ENCODE measurements around the gene LENG9. TPM values are rescaled to one million over a fixed set of nuclear protein-coding genes. Genes with fewer than 3 reads are reported as not detected.

Gene LENG9
- total RNA-seq, 2 donors from 2014 or later, result 2.5 to 3.5 TPM

DNA sequence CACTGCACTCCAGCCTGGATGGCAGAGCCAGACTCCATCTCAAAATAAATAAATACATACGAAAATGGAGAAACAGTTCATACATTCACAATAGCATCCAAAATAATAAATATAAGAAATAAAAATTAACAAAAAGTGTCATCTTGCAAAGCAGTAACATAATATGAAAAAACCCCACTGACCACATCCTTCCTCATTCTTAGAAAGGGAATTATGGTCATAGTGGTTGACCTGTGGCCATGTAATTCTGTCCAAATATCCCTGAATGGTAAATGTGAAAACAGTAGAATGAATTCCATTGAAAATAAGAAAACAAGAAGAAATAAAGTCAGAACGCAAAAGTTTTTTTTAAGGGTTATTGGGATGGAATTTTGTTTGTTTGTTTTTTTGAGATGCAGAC lies 16.5 kb upstream of the LENG9 start:
- TF ChIP-seq CTCF (conservative IDR thresholded peaks at IDR 0.05), result no peak
- WGBS, 2 experiments (ENCODE audit: insufficient coverage in 1 of 2, insufficient read length in 1 of 2), result 88 to 100% methylated on average over 1 of the region's 2 CpGs
- H3K27ac Mint-ChIP-seq, result no peak overlapping the region
- no peaks in the 10 kb centered on the region for H3K4me1 Mint-ChIP-seq
- no peak overlapping the region for H3K27ac ChIP-seq (ENCODE audit: low read depth, low read length)
- peaks cover 5% of the 10 kb centered on the region for H3K9me3 Mint-ChIP-seq
- no peak overlapping the region for H3K9ac ChIP-seq (ENCODE audit: extremely low read depth, low read length, poor library complexity, severe bottlenecking)
- no peaks in the 10 kb centered on the region for H3K4me1 ChIP-seq (ENCODE audit: control insufficient read depth, insufficient read depth, low read length)
- H3K4me3 ChIP-seq (ENCODE audit: low read length), result no peak overlapping the region
- no peak for DNase-seq
- no peak overlapping the region for H3K4me3 Mint-ChIP-seq
- no peaks in the 10 kb centered on the region for H3K27me3 ChIP-seq (ENCODE audit: control insufficient read depth, insufficient read depth, low read length, poor library complexity, severe bottlenecking)
- peaks cover 24% of the 10 kb centered on the region for H3K27me3 Mint-ChIP-seq (ENCODE audit: insufficient read depth)
- H3K9me3 ChIP-seq (ENCODE audit: control insufficient read depth, low read length), result no peaks in the 10 kb centered on the region
- no peaks in the 10 kb centered on the region for H3K36me3 Mint-ChIP-seq (ENCODE audit: low read depth)
- H3K36me3 ChIP-seq (ENCODE audit: control insufficient read depth, insufficient read depth, low read length), result no peaks in the 10 kb centered on the region

DNA sequence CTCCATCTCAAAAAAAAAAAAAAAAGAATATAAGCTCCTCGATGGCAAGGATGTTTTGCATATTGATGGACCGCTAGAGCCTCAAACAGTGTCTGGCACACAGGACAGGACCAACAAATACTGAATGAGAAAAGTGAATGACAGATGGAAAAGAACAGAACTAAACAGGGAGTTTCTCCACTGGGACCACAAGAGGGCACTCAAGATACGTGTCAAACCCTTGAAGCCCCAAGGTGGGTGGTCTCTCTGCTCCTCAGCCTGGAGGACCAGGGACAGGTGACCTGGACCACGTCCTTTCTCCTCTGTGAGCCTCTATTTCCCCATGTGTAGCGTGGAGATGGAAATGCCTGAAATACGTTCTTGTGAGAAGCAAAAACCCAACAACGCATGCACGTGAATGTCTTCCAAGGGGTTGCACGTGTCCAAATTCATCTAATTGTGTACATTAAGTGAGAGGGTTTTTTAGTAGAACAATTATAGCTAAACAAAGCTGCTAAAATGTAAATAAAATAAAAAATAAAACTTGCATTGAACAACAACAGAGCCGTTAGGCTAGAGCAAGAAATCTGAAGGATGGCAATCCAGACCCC lies 15.2 kb upstream of the LENG9 start:
- H3K27me3 Mint-ChIP-seq (ENCODE audit: insufficient read depth), result peaks cover 31% of the 10 kb centered on the region
- peak; percentile 83 for DNase-seq
- H3K36me3 ChIP-seq (ENCODE audit: control insufficient read depth, insufficient read depth, low read length), result no peaks in the 10 kb centered on the region
- no peaks in the 10 kb centered on the region for H3K4me1 ChIP-seq (ENCODE audit: control insufficient read depth, insufficient read depth, low read length)
- H3K4me3 Mint-ChIP-seq, result no peak overlapping the region
- H3K4me1 Mint-ChIP-seq, result no peaks in the 10 kb centered on the region
- TF ChIP-seq CTCF (conservative IDR thresholded peaks at IDR 0.05), result peak; percentile 80
- no peak overlapping the region for H3K9ac ChIP-seq (ENCODE audit: extremely low read depth, low read length, poor library complexity, severe bottlenecking)
- H3K36me3 Mint-ChIP-seq (ENCODE audit: low read depth), result no peaks in the 10 kb centered on the region
- 10 to 28% methylated on average over 5 to 9 of the region's 10 CpGs for WGBS, 2 experiments (ENCODE audit: insufficient coverage in 1 of 2, insufficient read length in 1 of 2)
- H3K27me3 ChIP-seq (ENCODE audit: control insufficient read depth, insufficient read depth, low read length, poor library complexity, severe bottlenecking), result no peaks in the 10 kb centered on the region
- no peak overlapping the region for H3K27ac ChIP-seq (ENCODE audit: low read depth, low read length)
- no peak overlapping the region for H3K4me3 ChIP-seq (ENCODE audit: low read length)
- no peaks in the 10 kb centered on the region for H3K9me3 Mint-ChIP-seq
- H3K27ac Mint-ChIP-seq, result no peak overlapping the region
- no peaks in the 10 kb centered on the region for H3K9me3 ChIP-seq (ENCODE audit: control insufficient read depth, low read length)

- no peaks in the 10 kb centered on the region for H3K9me3 ChIP-seq (ENCODE audit: control insufficient read depth, low read length)
- no peak overlapping the region for H3K27ac ChIP-seq (ENCODE audit: low read depth, low read length)
- no peaks in the 10 kb centered on the region for H3K4me1 ChIP-seq (ENCODE audit: control insufficient read depth, insufficient read depth, low read length)
- no peak overlapping the region for H3K4me3 ChIP-seq (ENCODE audit: low read length)
- no peaks in the 10 kb centered on the region for H3K9me3 Mint-ChIP-seq
- no peak overlapping the region for H3K4me3 Mint-ChIP-seq
- 62 to 92% methylated on average over 2 to 3 of the region's 3 CpGs for WGBS, 2 experiments (ENCODE audit: insufficient coverage in 1 of 2, insufficient read length in 1 of 2)
- no peak overlapping the region for H3K9ac ChIP-seq (ENCODE audit: extremely low read depth, low read length, poor library complexity, severe bottlenecking)
- no peak overlapping the region for H3K27ac Mint-ChIP-seq
- no peak for DNase-seq
- H3K36me3 ChIP-seq (ENCODE audit: control insufficient read depth, insufficient read depth, low read length), result no peaks in the 10 kb centered on the region
- no peaks in the 10 kb centered on the region for H3K36me3 Mint-ChIP-seq (ENCODE audit: low read depth)
- no peaks in the 10 kb centered on the region for H3K27me3 ChIP-seq (ENCODE audit: control insufficient read depth, insufficient read depth, low read length, poor library complexity, severe bottlenecking)
- peak; percentile 36 for TF ChIP-seq CTCF (conservative IDR thresholded peaks at IDR 0.05)
- peaks cover 38% of the 10 kb centered on the region for H3K27me3 Mint-ChIP-seq (ENCODE audit: insufficient read depth)
- H3K4me1 Mint-ChIP-seq, result no peaks in the 10 kb centered on the region
Measured at GRCh38 chr19:54477650-54478049, 14.1 kb upstream of the LENG9 start.
